ENCODE results near the gene GLG1. TPM values are rescaled to one million over a fixed set of nuclear protein-coding genes. Genes with fewer than 3 reads are reported as not detected.

GLG1 gene
- total RNA-seq, 1 experiment from 2014 or later: 237 TPM

- Histone ChIP-seq H3K36me3 (ENCODE audit: control insufficient read depth in 1 of 2, insufficient read depth in 2 of 2, low read length in 2 of 2) (peaks cover 32 to 36% of the 10 kb centered on the region in 2 experiments), H3K27me3 (ENCODE audit: insufficient read depth, low read length) (no peaks in the 10 kb centered on the region), H3K9me2 (ENCODE audit: insufficient read depth) (no peaks in the 10 kb centered on the region), H3K4me1 (ENCODE audit: control insufficient read depth in 1 of 2, insufficient read depth in 2 of 2, low read length in 2 of 2) (peaks cover 6 to 36% of the 10 kb centered on the region in 2 experiments), H2AFZ (ENCODE audit: low read depth, low read length, poor library complexity, severe bottlenecking) (no peak overlapping the region), H3K27ac (ENCODE audit: low read depth, low read length) (peak overlapping the region; percentile 37), H3K4me2 (ENCODE audit: low read length) (peak overlapping the region; percentile 5), H4K20me1 (ENCODE audit: insufficient read depth) (no peaks in the 10 kb centered on the region), H3K9me3 (ENCODE audit: control insufficient read depth in 1 of 2, insufficient read depth in 1 of 2, low read depth in 1 of 2, low read length in 2 of 2) (no peaks in the 10 kb centered on the region), H3K4me3 (replicated peaks in 1 of 2; ENCODE audit: low read depth in 1 of 2, low read length in 2 of 2) (no peak overlapping the region), H3K79me2 (ENCODE audit: insufficient read depth, low read length) (no peaks in the 10 kb centered on the region), H3K9ac (ENCODE audit: low read length) (no peak overlapping the region)
- DNase-seq (ENCODE audit: low read depth, low spot score): no peak
- TF ChIP-seq POLR2A (IDR thresholded peaks at IDR 0.05; ENCODE audit: borderline replicate concordance, extremely low read depth, insufficient read depth, insufficient read length) (no peak), CBX3 (IDR thresholded peaks at IDR 0.05; ENCODE audit: low read depth) (no peak), TCF7L2 (IDR thresholded peaks at IDR 0.05; ENCODE audit: borderline replicate concordance, extremely low read depth, insufficient read depth, insufficient read length) (no peak), MAX (IDR thresholded peaks at IDR 0.05) (no peak), FOSL1 (IDR thresholded peaks at IDR 0.05; ENCODE audit: low read depth) (0 out of 2 replicates have a peak, but pooled peaks have one; percentile 8), EGR1 (IDR thresholded peaks at IDR 0.05; ENCODE audit: low read depth) (no peak)
- no TSS peak for BruUV-seq (replicated peaks)
- ChIA-PET CTCF (no interaction called here), POLR2A (no interaction called here), RAD21 (ENCODE audit: low non-redundant PET in 1 of 2, low total read pairs in 2 of 2, uncharacterized antibody in 2 of 2, unreplicated experiment in 2 of 2) (no interaction called here)
- peak; percentile 68 for ATAC-seq
- intact Hi-C loops (cut with micrococcal nuclease): no loop called here
These were observed 151.2 kb downstream of the GLG1 start for GRCh38 chr16:74455619-74456289.

GRCh38 chr16:74455213-74455612, 151.7 kb downstream of the GLG1 start:
- Histone ChIP-seq H3K36me3 (ENCODE audit: control insufficient read depth in 1 of 2, insufficient read depth in 2 of 2, low read length in 2 of 2) (peaks cover 31 to 32% of the 10 kb centered on the region in 2 experiments), H2AFZ (ENCODE audit: low read depth, low read length, poor library complexity, severe bottlenecking) (no peak overlapping the region), H3K9me2 (ENCODE audit: insufficient read depth) (no peaks in the 10 kb centered on the region), H3K4me1 (ENCODE audit: control insufficient read depth in 1 of 2, insufficient read depth in 2 of 2, low read length in 2 of 2) (peaks cover 11 to 42% of the 10 kb centered on the region in 2 experiments), H3K79me2 (ENCODE audit: insufficient read depth, low read length) (no peaks in the 10 kb centered on the region), H3K4me2 (ENCODE audit: low read length) (peak overlapping the region; percentile 5; the same call in 1 of the 2 replicates), H3K27ac (ENCODE audit: low read depth, low read length) (peak overlapping the region; percentile 37; the same call in 1 of the 2 replicates), H3K4me3 (replicated peaks in 1 of 2; ENCODE audit: low read depth in 1 of 2, low read length in 2 of 2) (no peak overlapping the region), H3K9me3 (ENCODE audit: control insufficient read depth in 1 of 2, insufficient read depth in 1 of 2, low read depth in 1 of 2, low read length in 2 of 2) (no peaks in the 10 kb centered on the region), H4K20me1 (ENCODE audit: insufficient read depth) (no peaks in the 10 kb centered on the region), H3K27me3 (ENCODE audit: insufficient read depth, low read length) (no peaks in the 10 kb centered on the region), H3K9ac (ENCODE audit: low read length) (no peak overlapping the region)
- DNase-seq (ENCODE audit: low read depth, low spot score) (no peak), ATAC-seq (peak; percentile 26)
- ChIA-PET POLR2A (no interaction called here), CTCF (no interaction called here), RAD21 (ENCODE audit: low non-redundant PET in 1 of 2, low total read pairs in 2 of 2, uncharacterized antibody in 2 of 2, unreplicated experiment in 2 of 2) (no interaction called here)
- intact Hi-C loops (cut with micrococcal nuclease): no loop called here
- no TSS peak for BruUV-seq (replicated peaks)
- no peak for TF ChIP-seq TCF7L2 (IDR thresholded peaks at IDR 0.05; ENCODE audit: borderline replicate concordance, extremely low read depth, insufficient read depth, insufficient read length)
- TF ChIP-seq EZH2 (IDR thresholded peaks at IDR 0.05): no peak
- no peak for TF ChIP-seq CEBPB (IDR thresholded peaks at IDR 0.05; ENCODE audit: low read depth)
- no peak for TF ChIP-seq CTCF (IDR thresholded peaks at IDR 0.05 in 2 of 3, conservative IDR thresholded peaks at IDR 0.05 in 1 of 3; ENCODE audit: borderline replicate concordance in 1 of 3, insufficient read depth in 1 of 3, low read depth in 2 of 3, low read length in 2 of 3)
- no peak for TF ChIP-seq SRF (IDR thresholded peaks at IDR 0.05; ENCODE audit: low read depth)
- no peak for TF ChIP-seq POLR2A (IDR thresholded peaks at IDR 0.05; ENCODE audit: borderline replicate concordance, extremely low read depth, insufficient read depth, insufficient read length)
- no peak for TF ChIP-seq JUND (IDR thresholded peaks at IDR 0.05)
- TF ChIP-seq YY1 (IDR thresholded peaks at IDR 0.05; ENCODE audit: extremely low read depth, insufficient replicate concordance, low read depth, low read length): no peak
- TF ChIP-seq CBX3 (IDR thresholded peaks at IDR 0.05; ENCODE audit: low read depth): no peak
- TF ChIP-seq POLR2AphosphoS5 (IDR thresholded peaks at IDR 0.05; ENCODE audit: low read depth, low read length): no peak
- no peak for TF ChIP-seq ZNF274 (IDR thresholded peaks at IDR 0.05; ENCODE audit: low read depth, low read length)
- no peak for TF ChIP-seq ELF1 (IDR thresholded peaks at IDR 0.05; ENCODE audit: borderline replicate concordance, low read depth)
